Measurements from ENCODE around the gene ANGPT4. TPM values are rescaled to one million over a fixed set of nuclear protein-coding genes. Genes with fewer than 3 reads are reported as not detected.

ANGPT4 gene
- total and polyA plus RNA-seq, 2 of the 8 experiments (the other 6 are each of a cell fraction or from before 2014, with no cell fraction given) = 0.07 to 0.33 TPM

DNA sequence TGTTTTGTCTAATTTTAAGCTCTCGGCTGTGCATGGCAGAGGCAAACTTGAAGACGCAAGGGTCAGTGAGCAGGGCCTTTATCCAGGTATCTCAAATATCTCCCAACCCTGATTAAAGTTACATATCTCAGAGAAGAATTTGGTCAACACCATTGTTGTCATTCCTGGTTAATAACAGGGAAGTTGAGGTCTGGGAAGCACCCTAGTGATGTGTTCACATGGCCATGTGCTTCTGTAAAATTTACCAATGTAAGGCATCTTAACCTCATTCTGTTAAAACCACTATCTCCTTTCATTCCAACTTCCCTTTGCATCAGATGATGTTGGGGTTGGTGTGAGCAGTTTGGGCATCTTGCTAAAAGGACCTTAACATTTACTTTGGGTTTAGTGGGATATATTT is 86.6 kb downstream of the ANGPT4 start:
- ChIA-PET POLR2A (ENCODE audit: partially characterized antibody) (no interaction called here), CTCF (ENCODE audit: partially characterized antibody) (interaction anchor here (0.7 to 4.4 kb wide), 4 partner anchors 10 to 144 kb away, joined by 3 to 16 read pairs (median 6); no protein-coding TSS in a partner anchor)
- TF ChIP-seq, protein P1, sequence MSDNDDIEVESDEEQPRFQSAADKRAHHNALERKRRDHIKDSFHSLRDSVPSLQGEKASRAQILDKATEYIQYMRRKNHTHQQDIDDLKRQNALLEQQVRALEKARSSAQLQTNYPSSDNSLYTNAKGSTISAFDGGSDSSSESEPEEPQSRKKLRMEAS (IDR thresholded peaks at IDR 0.05) = no peak
- TF ChIP-seq RFX5 (IDR thresholded peaks at IDR 0.05; ENCODE audit: borderline replicate concordance, low read depth, low read length) (no peak), SP4 (IDR thresholded peaks at IDR 0.05; ENCODE audit: low read length) (no peak), POLR2A (IDR thresholded peaks at IDR 0.05; ENCODE audit: control extremely low read depth in 1 of 2, low read depth in 2 of 2, low read length in 2 of 2) (no peak), SP1 (IDR thresholded peaks at IDR 0.05; ENCODE audit: low read depth, low read length) (no peak), CTBP2 (IDR thresholded peaks at IDR 0.05; ENCODE audit: borderline replicate concordance, insufficient read depth, insufficient read length, low read length) (no peak), CHD2 (IDR thresholded peaks at IDR 0.05; ENCODE audit: low read length) (no peak), RXRA (IDR thresholded peaks at IDR 0.05; ENCODE audit: insufficient read depth, low read depth, low read length) (no peak), NANOG (IDR thresholded peaks at IDR 0.05; ENCODE audit: insufficient read depth, low read depth, low read length, poor library complexity, severe bottlenecking) (no peak), POLR2AphosphoS5 (IDR thresholded peaks at IDR 0.05; ENCODE audit: low read depth, low read length) (no peak)
- TF ChIP-seq, protein P2, sequence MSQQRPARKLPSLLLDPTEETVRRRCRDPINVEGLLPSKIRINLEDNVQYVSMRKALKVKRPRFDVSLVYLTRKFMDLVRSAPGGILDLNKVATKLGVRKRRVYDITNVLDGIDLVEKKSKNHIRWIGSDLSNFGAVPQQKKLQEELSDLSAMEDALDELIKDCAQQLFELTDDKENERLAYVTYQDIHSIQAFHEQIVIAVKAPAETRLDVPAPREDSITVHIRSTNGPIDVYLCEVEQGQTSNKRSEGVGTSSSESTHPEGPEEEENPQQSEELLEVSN (IDR thresholded peaks at IDR 0.05) = no peak
- Histone ChIP-seq H3K4me2 (ENCODE audit: insufficient read depth in 1 of 2, low read depth in 2 of 2, low read length in 2 of 2) (no peak overlapping the region), H3K9ac (replicated peaks in 1 of 4; ENCODE audit: extremely low read depth in 1 of 4, low read depth in 3 of 4, low read length in 3 of 4) (no peak overlapping the region), H3K79me2 (ENCODE audit: control insufficient read depth in 1 of 2, insufficient read depth in 2 of 2, low read length in 2 of 2) (no peaks in the 10 kb centered on the region), H2BK5ac (ENCODE audit: low read depth, low read length) (no peak overlapping the region), H2AK5ac (ENCODE audit: low read depth, low read length) (no peak overlapping the region), H4K20me1 (replicated peaks in 1 of 2; ENCODE audit: control insufficient read depth in 1 of 2, insufficient read depth in 2 of 2, low read length in 2 of 2) (no peaks in the 10 kb centered on the region), H3K27me3 (replicated peaks in 1 of 4; ENCODE audit: control insufficient read depth in 3 of 4, extremely low read depth in 1 of 4, insufficient read depth in 3 of 4, low read length in 3 of 4) (peaks cover 0 to 8% (median 8%) of the 10 kb centered on the region in 4 experiments; a peak in 6 of 7 replicates), H3K4ac (replicated peaks; ENCODE audit: insufficient read length, low read depth, low read length) (no peak overlapping the region), H4K91ac (replicated peaks; ENCODE audit: insufficient read length, low read length) (no peak overlapping the region), H3K4me1 (replicated peaks in 1 of 4; ENCODE audit: control insufficient read depth in 3 of 4, insufficient read depth in 4 of 4, low read length in 3 of 4) (peaks cover 0 to 3% (median 1%) of the 10 kb centered on the region in 4 experiments; a peak in 1 of 7 replicates), H3K23me2 (ENCODE audit: low read depth, low read length) (peaks cover 7% of the 10 kb centered on the region; the same call in 1 of the 2 replicates), H2BK20ac (ENCODE audit: low read length) (no peak overlapping the region), H4K5ac (ENCODE audit: insufficient read length, low read depth, low read length) (no peak overlapping the region), H2BK15ac (ENCODE audit: low read length) (no peak overlapping the region), H3K27ac (ENCODE audit: low read depth, low read length) (no peak overlapping the region), H3K23ac (ENCODE audit: insufficient read length) (no peak overlapping the region), H2AFZ (ENCODE audit: low read length) (no peak overlapping the region), H3K18ac (ENCODE audit: extremely low read depth, low read length) (no peak overlapping the region), H3K4me3 (ENCODE audit: extremely low read depth in 1 of 4, insufficient read depth in 2 of 4, low read depth in 3 of 4, low read length in 4 of 4) (no peak overlapping the region), H4K8ac (ENCODE audit: extremely low read depth, insufficient read depth, low read length) (no peak overlapping the region), H2BK12ac (ENCODE audit: low read depth, low read length) (no peak overlapping the region), H3K56ac (replicated peaks; ENCODE audit: insufficient read length, low read depth, low read length) (no peak overlapping the region), H2BK120ac (replicated peaks; ENCODE audit: low read depth, low read length) (no peak overlapping the region), H3K79me1 (ENCODE audit: low read depth, low read length) (no peaks in the 10 kb centered on the region), H3K36me3 (ENCODE audit: control insufficient read depth in 2 of 4, insufficient read depth in 4 of 4, low read length in 3 of 4) (no peaks in the 10 kb centered on the region), H3K9me3 (ENCODE audit: insufficient read depth in 2 of 2, low read depth in 1 of 2, low read length in 1 of 2) (no peaks in the 10 kb centered on the region), H3K14ac (ENCODE audit: insufficient read length) (no peak overlapping the region)
- WGBS, 2 experiments (ENCODE audit: extremely low coverage in 1 of 2, insufficient coverage in 1 of 2, insufficient read length in 1 of 2, insufficient replicate concordance in 2 of 2, low coverage in 1 of 2, low lambda C conversion rate in 2 of 2, missing lambda C conversion rate in 1 of 2) = 90% methylated on average over 2 of the region's 2 CpGs; no CpG with 5 or more reads in 1 of the 2 experiments
- DNase-seq (ENCODE audit: low read depth in 1 of 2, low spot score in 2 of 2) (no peak), FAIRE-seq (no peak)
